ENCODE results near the gene ACTR3C. TPM values are rescaled to one million over a fixed set of nuclear protein-coding genes. Genes with fewer than 3 reads are reported as not detected.
A peak's percentile ranks its signal among the peaks of the same experiment; 100 is the strongest.

The ACTR3C gene
- total RNA-seq, 2 donors from 2014 or later = 10.7 to 15.1 TPM

DNA sequence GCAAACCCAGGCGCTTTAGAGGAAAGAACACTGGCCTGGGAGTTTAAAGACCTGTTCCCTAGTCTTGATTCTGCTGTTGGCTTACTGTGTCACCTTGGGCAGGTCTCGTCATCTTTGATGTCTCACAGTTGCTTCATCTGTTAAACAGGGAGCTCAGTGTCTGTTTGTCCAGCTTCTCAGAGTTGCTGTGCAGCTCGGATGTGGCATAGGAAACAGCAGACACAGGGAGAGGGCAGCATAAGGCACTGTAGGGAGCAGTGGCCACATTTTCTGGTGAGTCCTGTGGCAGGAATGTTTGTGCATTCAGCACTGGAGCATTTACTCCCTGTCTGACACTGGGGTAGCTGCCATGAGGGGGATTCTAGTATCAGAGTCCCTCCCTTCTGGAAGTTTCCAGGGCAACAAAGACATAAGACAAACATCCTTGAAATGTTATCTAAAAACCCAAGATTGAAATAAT, 47.3 kb upstream of the ACTR3C start:
- TF ChIP-seq POLR2AphosphoS5 (IDR thresholded peaks at IDR 0.05) (no peak), POLR2A (IDR thresholded peaks at IDR 0.05) (no peak)
- TF ChIP-seq, protein P1, sequence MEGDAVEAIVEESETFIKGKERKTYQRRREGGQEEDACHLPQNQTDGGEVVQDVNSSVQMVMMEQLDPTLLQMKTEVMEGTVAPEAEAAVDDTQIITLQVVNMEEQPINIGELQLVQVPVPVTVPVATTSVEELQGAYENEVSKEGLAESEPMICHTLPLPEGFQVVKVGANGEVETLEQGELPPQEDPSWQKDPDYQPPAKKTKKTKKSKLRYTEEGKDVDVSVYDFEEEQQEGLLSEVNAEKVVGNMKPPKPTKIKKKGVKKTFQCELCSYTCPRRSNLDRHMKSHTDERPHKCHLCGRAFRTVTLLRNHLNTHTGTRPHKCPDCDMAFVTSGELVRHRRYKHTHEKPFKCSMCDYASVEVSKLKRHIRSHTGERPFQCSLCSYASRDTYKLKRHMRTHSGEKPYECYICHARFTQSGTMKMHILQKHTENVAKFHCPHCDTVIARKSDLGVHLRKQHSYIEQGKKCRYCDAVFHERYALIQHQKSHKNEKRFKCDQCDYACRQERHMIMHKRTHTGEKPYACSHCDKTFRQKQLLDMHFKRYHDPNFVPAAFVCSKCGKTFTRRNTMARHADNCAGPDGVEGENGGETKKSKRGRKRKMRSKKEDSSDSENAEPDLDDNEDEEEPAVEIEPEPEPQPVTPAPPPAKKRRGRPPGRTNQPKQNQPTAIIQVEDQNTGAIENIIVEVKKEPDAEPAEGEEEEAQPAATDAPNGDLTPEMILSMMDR (IDR thresholded peaks at IDR 0.05) = no peak
- H3K4me1 ChIP-seq (replicated peaks) = peaks cover 29% of the 10 kb centered on the region
- no peaks in the 10 kb centered on the region for H3K9me3 ChIP-seq
- H3K36me3 ChIP-seq = no peaks in the 10 kb centered on the region
- DNase-seq (ENCODE audit: low spot score) = no peak
- 51% methylated on average over 3 of the region's 3 CpGs for WGBS
- intact Hi-C loops (cut with DNase I) = no loop called here
- no peaks in the 10 kb centered on the region for H3K27me3 ChIP-seq (replicated peaks; ENCODE audit: insufficient read depth)
- no peak overlapping the region for H3K4me3 ChIP-seq
- H3K27ac ChIP-seq = peak overlapping the region in 1 of 2 donors; percentile 95

- H3K27ac ChIP-seq = peak overlapping the region; percentile 95 to 97
- no peaks in the 10 kb centered on the region for H3K27me3 ChIP-seq (replicated peaks; ENCODE audit: insufficient read depth)
- intact Hi-C loops (cut with DNase I) = no loop called here
- H3K9me3 ChIP-seq = no peaks in the 10 kb centered on the region
- peaks cover 29% of the 10 kb centered on the region for H3K4me1 ChIP-seq (replicated peaks)
- DNase-seq (ENCODE audit: low spot score) = no peak
- TF ChIP-seq, protein P1 (IDR thresholded peaks at IDR 0.05) = no peak
- TF ChIP-seq POLR2A (IDR thresholded peaks at IDR 0.05) (no peak), POLR2AphosphoS5 (IDR thresholded peaks at IDR 0.05) (no peak)
- H3K4me3 ChIP-seq = peak overlapping the region; percentile 86 to 88
- 23% methylated on average over 23 of the region's 23 CpGs for WGBS
- no peaks in the 10 kb centered on the region for H3K36me3 ChIP-seq
Observed at GRCh38 chr7:150369748-150370501, 46.6 kb upstream of the ACTR3C start.

- DNase-seq (ENCODE audit: low spot score) = peak; percentile 45
- Histone ChIP-seq H3K36me3 (no peaks in the 10 kb centered on the region), H3K4me1 (replicated peaks) (peaks cover 29% of the 10 kb centered on the region), H3K27ac (peak overlapping the region; percentile 95 to 97), H3K4me3 (peak overlapping the region; percentile 86 to 88), H3K9me3 (no peaks in the 10 kb centered on the region), H3K27me3 (replicated peaks; ENCODE audit: insufficient read depth) (no peaks in the 10 kb centered on the region)
- 0% methylated on average over 57 of the region's 58 CpGs for whole genome bisulfite sequencing
- TF ChIP-seq POLR2AphosphoS5 (IDR thresholded peaks at IDR 0.05) (no peak), POLR2A (IDR thresholded peaks at IDR 0.05) (no peak)
- TF ChIP-seq, protein P1 (IDR thresholded peaks at IDR 0.05) = no peak
- intact Hi-C loops (cut with DNase I) = loop anchor here (1.0 kb wide), 1 partner anchor 9 kb away; no protein-coding TSS in a partner anchor
Observed at GRCh38 chr7:150368884-150369747, 45.8 kb upstream of the ACTR3C start.

DNA sequence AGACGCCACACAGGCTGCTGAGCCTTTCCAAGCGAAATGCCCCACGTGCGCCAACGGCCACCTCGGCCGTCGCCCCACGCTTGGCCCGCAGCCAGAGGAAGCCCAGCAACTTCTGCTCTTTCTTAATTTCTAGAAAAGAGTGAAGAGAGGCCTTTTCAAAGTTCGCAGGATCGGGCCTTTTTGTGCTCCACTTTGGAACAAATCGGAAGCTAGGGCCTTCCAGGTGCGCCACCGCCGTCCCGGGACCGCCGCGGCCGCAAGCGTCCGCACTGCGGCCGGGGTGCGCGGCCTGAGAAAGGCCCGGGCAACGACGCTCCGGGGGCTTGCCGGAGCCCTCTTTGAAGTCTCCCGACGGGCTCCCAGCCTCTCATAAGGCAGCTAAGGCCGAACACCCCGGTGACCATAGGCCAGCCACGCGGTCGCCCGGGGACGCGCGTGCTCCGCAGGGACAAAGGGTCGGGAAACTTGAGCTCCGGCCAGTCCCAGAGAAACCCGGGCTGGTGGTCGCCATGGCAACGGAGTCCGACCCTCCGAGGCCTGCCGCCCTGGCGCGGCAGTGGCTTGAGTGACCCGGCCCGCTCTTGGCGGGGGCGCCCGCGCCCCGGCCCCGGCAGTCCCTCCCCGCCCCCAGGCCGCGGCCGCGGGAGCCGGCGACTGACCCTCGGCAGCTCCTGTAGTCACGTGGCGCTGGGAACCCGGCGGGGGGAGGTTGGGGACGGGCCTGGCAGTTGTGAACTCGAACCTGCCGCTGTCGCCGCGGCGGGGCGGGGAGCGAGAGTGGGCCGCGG, 44.9 kb upstream of the ACTR3C start, which contains the start of gene REPIN1:
Gene REPIN1, plus strand, starts transcription at position 727 of the 788 bp plus-strand sequence. CDS start 890 bp downstream, outside the sequence.
- Histone ChIP-seq H3K4me1 (replicated peaks) (peaks cover 22% of the 10 kb centered on the region), H3K36me3 (no peaks in the 10 kb centered on the region), H3K27me3 (replicated peaks; ENCODE audit: insufficient read depth) (no peaks in the 10 kb centered on the region), H3K4me3 (peak within 1 kb of the TSS; percentile 86 to 88), H3K27ac (peak within 1 kb of the TSS; percentile 95 to 97), H3K9me3 (no peaks in the 10 kb centered on the region)
- TF ChIP-seq POLR2A (IDR thresholded peaks at IDR 0.05) = peak; percentile 58
- TF ChIP-seq POLR2AphosphoS5 (IDR thresholded peaks at IDR 0.05) = peak; percentile 62
- TF ChIP-seq, protein P1 (IDR thresholded peaks at IDR 0.05) = no peak
- 0% methylated on average over 42 of the region's 85 CpGs for WGBS
- intact Hi-C loops (cut with DNase I) = loop anchor here (1.0 kb wide), 1 partner anchor 10 kb away; no protein-coding TSS in a partner anchor
- peak; percentile 89 for DNase-seq (ENCODE audit: low spot score)

Data from prostate gland (tissue), 2 donors.